ENCODE results near the gene ADARB1. TPM values are rescaled to one million over a fixed set of nuclear protein-coding genes. Genes with fewer than 3 reads are reported as not detected.

ADARB1 gene
- total and polyA plus RNA-seq, 2 experiments from 2014 or later: 9.4 to 14.0 TPM

DNA sequence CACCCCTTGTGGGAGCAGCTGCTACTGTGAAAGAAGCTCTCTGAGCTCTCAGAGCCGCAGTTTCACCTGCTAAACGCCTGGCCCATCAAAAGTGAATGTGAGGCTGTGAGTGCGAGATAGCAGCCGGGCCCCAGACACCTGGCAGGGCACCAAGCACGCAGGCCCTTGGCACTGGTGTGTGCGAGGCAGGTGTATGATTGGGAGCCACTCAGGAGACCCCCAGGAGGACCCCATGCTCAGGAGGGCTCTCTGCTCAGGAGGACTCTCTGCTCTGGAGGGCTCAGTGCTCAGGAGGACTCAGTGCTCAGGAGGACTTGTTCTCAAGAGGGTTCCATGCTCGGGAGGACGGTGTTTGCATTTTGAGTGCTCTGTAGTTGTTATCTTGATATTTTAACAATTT lies 14.3 kb upstream of the ADARB1 start:
- no peak for DNase-seq (ENCODE audit: low read depth in 1 of 2, low spot score in 1 of 2)
- no peaks in the 10 kb centered on the region for H3K36me3 ChIP-seq
- H3K27me3 ChIP-seq: no peaks in the 10 kb centered on the region
- TF ChIP-seq, protein P1, sequence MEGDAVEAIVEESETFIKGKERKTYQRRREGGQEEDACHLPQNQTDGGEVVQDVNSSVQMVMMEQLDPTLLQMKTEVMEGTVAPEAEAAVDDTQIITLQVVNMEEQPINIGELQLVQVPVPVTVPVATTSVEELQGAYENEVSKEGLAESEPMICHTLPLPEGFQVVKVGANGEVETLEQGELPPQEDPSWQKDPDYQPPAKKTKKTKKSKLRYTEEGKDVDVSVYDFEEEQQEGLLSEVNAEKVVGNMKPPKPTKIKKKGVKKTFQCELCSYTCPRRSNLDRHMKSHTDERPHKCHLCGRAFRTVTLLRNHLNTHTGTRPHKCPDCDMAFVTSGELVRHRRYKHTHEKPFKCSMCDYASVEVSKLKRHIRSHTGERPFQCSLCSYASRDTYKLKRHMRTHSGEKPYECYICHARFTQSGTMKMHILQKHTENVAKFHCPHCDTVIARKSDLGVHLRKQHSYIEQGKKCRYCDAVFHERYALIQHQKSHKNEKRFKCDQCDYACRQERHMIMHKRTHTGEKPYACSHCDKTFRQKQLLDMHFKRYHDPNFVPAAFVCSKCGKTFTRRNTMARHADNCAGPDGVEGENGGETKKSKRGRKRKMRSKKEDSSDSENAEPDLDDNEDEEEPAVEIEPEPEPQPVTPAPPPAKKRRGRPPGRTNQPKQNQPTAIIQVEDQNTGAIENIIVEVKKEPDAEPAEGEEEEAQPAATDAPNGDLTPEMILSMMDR (IDR thresholded peaks at IDR 0.05; ENCODE audit: low read depth, low read length): no peak
- H3K27ac ChIP-seq: no peak overlapping the region
- no peaks in the 10 kb centered on the region for H3K4me1 ChIP-seq (ENCODE audit: low read depth)
- H3K4me3 ChIP-seq: no peak overlapping the region
- H3K9me3 ChIP-seq (ENCODE audit: low read depth): no peaks in the 10 kb centered on the region

DNA sequence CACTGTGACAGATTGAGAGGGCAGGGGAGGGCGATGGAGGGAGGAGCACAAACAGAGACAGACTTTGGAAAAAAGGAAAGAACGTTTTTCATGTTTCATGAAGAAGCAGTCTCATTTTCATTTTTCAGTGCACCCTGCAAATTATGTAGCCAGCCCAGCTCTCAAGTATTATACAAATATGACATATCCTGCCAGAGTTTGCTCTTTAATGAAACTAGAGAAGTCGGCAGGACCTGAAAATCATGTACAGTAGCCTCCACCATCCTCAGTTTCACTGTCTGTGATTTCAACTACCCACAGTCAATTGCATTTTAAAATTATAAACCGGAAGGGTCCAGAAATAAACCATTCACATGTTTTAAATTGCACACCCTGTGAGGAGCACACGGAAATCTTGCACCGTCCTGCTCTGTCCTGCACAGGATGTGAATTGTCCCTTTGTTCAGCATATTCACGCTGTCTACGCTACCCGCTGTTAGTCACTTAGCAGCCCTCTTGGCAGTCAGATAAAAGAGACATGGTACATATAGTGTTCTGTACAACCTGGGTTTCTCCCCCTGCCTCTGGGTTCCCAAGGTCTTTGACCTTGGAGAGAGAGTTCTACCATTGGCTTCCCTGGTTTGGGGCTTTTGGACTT lies 13.6 kb upstream of the ADARB1 start:
- Histone ChIP-seq H3K4me3 (no peak overlapping the region), H3K4me1 (ENCODE audit: low read depth) (no peaks in the 10 kb centered on the region), H3K36me3 (no peaks in the 10 kb centered on the region), H3K9me3 (ENCODE audit: low read depth) (no peaks in the 10 kb centered on the region), H3K27ac (no peak overlapping the region), H3K27me3 (no peaks in the 10 kb centered on the region)
- TF ChIP-seq, protein P1 (IDR thresholded peaks at IDR 0.05; ENCODE audit: low read depth, low read length): no peak
- DNase-seq (ENCODE audit: low read depth in 1 of 2, low spot score in 1 of 2): no peak

DNA sequence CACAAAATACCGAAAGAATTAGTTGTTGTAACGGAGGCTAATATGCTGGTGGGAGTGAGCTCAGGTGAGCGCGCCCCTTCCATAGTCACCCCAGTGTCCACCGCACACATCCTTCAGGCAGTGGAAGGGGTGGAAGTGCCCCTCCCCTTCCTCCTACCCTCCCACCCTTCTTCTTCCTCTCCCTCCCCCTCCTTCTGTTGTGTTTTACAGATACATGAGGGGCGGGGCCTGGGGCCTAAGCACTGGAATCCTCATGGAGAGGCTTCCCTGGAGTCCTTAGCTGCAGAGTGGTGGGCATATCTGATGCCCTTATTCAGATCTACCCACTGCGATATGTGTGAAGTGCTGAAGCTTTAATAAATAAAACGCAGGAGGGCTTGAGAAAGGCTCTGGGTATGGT lies 10.3 kb upstream of the ADARB1 start:
- no peak for DNase-seq (ENCODE audit: low read depth in 1 of 2, low spot score in 1 of 2)
- H3K36me3 ChIP-seq: no peaks in the 10 kb centered on the region
- no peaks in the 10 kb centered on the region for H3K9me3 ChIP-seq (ENCODE audit: low read depth)
- no peaks in the 10 kb centered on the region for H3K4me1 ChIP-seq (ENCODE audit: low read depth)
- H3K27me3 ChIP-seq: no peaks in the 10 kb centered on the region
- TF ChIP-seq, protein P1 (IDR thresholded peaks at IDR 0.05; ENCODE audit: low read depth, low read length): no peak
- H3K4me3 ChIP-seq: no peak overlapping the region
- no peak overlapping the region for H3K27ac ChIP-seq

DNA sequence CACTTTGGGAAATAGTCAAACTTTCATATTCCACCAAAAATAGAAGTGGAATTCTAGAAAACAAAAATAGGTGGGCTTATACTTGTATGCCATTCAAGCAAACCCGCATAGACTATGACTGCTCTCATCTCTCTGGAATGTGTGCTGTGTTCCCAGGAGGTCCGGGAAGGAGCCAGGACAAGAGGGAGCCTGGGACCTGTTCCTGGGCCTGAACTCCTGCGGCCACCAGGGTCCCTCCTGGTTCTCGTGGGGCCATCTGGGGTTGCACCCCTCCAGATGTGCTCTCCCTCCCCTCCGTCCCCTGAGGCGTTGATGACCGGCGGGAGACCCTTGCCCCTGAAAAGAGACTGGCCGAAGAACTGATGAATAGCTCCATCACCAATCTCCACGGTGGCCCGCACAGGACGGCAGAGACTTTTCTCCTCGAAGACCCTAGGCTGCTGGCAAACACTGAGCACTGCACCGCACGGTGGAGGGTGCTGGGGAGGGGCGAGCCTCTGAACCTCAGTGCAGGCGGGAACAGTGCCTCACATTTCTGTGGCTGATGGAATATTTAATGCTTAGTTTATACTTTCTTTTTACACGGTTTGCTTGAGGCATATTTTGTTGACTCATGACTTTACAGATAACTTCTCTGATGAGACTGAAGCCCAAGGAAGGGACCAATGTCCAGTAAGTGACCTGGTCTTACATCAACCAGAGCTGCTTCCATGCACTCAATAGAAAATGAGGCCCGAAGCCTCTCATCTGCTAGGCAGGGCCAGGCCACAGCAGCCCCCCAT lies 9.6 kb upstream of the ADARB1 start:
- no peak overlapping the region for H3K27ac ChIP-seq
- TF ChIP-seq, protein P1 (IDR thresholded peaks at IDR 0.05; ENCODE audit: low read depth, low read length): no peak
- H3K4me3 ChIP-seq: no peak overlapping the region
- H3K27me3 ChIP-seq: no peaks in the 10 kb centered on the region
- H3K36me3 ChIP-seq: no peaks in the 10 kb centered on the region
- H3K4me1 ChIP-seq (ENCODE audit: low read depth): no peaks in the 10 kb centered on the region
- no peak for DNase-seq (ENCODE audit: low read depth in 1 of 2, low spot score in 1 of 2)
- H3K9me3 ChIP-seq (ENCODE audit: low read depth): no peaks in the 10 kb centered on the region

DNA sequence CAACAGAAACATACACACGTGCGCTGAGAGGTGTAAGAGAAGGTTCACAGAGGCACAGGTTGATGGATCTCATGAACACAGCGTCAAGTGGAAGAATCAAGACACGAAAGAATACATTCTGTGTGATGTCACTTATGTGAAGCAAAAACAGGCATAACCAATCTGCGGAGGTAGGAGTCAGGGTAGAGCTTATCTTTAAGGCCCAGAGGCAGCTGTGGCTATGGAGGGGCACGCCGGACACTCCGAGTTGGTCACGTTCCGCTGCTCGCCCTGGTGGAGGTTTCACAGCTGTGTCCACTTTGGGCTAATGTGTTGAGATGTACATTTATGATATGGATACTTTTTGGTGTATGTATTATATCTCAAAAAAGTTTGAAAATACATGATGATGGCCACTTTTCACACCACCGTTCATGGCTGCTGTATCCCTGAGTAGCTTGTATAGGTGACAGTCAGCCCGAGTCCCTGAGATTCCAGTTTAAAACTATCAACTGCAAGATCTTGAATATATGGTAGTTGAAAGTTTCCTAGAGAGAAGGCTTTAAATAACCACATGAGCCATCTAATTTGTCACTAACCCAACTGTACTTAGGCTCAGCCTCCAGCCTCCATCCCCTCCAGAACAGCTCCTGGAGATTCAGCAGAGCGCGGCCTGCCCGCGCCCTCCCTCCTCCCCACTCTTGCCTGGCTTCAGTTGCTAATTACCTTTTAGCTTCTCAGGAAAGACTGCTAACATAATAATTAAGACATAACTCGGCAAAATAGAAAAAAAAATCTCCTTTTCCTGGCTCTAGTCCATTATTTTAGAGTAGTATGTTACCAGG lies 6.7 kb upstream of the ADARB1 start:
- Histone ChIP-seq H3K4me1 (ENCODE audit: low read depth) (no peaks in the 10 kb centered on the region), H3K27me3 (no peaks in the 10 kb centered on the region), H3K9me3 (ENCODE audit: low read depth) (no peaks in the 10 kb centered on the region), H3K4me3 (no peak overlapping the region), H3K36me3 (no peaks in the 10 kb centered on the region), H3K27ac (no peak overlapping the region)
- TF ChIP-seq, protein P1 (IDR thresholded peaks at IDR 0.05; ENCODE audit: low read depth, low read length): no peak
- no peak for DNase-seq (ENCODE audit: low read depth in 1 of 2, low spot score in 1 of 2)

All from cardiac muscle cell (in vitro differentiated cells and primary cell).